Measurements from ENCODE around the gene ANGPTL5.

DNA sequence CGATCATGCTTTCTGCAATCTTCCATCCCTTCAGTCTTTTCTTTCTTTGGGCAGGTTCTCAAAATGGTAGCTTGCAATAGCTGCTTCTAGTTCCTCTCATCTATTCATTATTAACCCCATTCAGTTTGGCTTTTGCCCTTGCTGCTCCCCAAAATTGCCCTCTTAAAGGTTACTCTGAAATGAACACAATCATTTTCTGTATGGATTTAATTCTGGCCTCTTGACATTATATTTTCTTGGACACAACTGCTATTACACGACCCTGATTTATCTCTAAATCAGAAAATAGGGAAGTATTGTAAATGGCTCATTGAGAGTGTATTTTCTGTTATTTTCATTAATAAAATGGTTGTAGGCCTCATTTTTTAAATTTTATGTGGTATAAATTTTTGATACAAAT lies at the start of gene ANGPTL5:
- TF ChIP-seq POLR2A (IDR thresholded peaks at IDR 0.05), result no peak
- TF ChIP-seq, protein P1, sequence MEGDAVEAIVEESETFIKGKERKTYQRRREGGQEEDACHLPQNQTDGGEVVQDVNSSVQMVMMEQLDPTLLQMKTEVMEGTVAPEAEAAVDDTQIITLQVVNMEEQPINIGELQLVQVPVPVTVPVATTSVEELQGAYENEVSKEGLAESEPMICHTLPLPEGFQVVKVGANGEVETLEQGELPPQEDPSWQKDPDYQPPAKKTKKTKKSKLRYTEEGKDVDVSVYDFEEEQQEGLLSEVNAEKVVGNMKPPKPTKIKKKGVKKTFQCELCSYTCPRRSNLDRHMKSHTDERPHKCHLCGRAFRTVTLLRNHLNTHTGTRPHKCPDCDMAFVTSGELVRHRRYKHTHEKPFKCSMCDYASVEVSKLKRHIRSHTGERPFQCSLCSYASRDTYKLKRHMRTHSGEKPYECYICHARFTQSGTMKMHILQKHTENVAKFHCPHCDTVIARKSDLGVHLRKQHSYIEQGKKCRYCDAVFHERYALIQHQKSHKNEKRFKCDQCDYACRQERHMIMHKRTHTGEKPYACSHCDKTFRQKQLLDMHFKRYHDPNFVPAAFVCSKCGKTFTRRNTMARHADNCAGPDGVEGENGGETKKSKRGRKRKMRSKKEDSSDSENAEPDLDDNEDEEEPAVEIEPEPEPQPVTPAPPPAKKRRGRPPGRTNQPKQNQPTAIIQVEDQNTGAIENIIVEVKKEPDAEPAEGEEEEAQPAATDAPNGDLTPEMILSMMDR (IDR thresholded peaks at IDR 0.05), result no peak
